Heart left ventricle (tissue), 16 donors: ENCODE results near the gene IGSF11. TPM values are rescaled to one million over a fixed set of nuclear protein-coding genes. Genes with fewer than 3 reads are reported as not detected.

Experiments
- ATAC-seq, 4 donors: fragments of 200-7000 bp; cut with Tn5 transposase; one replicate each; pipeline ENCODE4 v1.9.1; 2020 to 2022; ENCODE audit warnings: moderate library complexity in 4 of 4, mild to moderate bottlenecking in 3 of 4, moderate number of reproducible peaks in 1 of 4
- DNase-seq, 5 donors: peaks; one replicate each; pipeline ENCODE4 v3.0.0-alpha.2; 2020
- H3K27ac ChIP-seq, 12 donors: fragments of 200-600 bp; sonication (generic) in 4 of 12; one replicate each; pipeline versions ENCODE4 v1.5.0 to v1.8.0; 2016 to 2022; ENCODE audit warnings: mild to moderate bottlenecking in 2 of 12
- H3K27me3 ChIP-seq, 9 donors: fragments of 200-600 bp; sonication (generic) in 2 of 9; one replicate each; pipeline versions ENCODE4 v1.5.1 to v1.8.0; 2016 to 2022; ENCODE audit warnings: mild to moderate bottlenecking in 3 of 9
- H3K36me3 ChIP-seq, 9 donors: fragments of 200-600 bp; sonication (generic) in 2 of 9; one replicate each; pipeline versions ENCODE4 v1.5.0 to v1.8.0; 2018 to 2022; ENCODE audit warnings: mild to moderate bottlenecking in 2 of 9
- H3K4me1 ChIP-seq, 12 donors: fragments of 200-600 bp; sonication (generic) in 4 of 12; one replicate each; pipeline versions ENCODE4 v1.5.0 to v1.8.0; 2016 to 2022; ENCODE audit warnings: mild to moderate bottlenecking in 3 of 12
- H3K4me3 ChIP-seq, 12 donors: fragments of 200-600 bp; sonication (generic) in 4 of 12; one replicate each; pipeline versions ENCODE4 v1.5.0 to v1.8.0; 2017 to 2022; ENCODE audit warnings: mild to moderate bottlenecking in 9 of 12, moderate library complexity in 4 of 12
- H3K9me3 ChIP-seq, 12 donors: fragments of 200-600 bp; sonication (generic) in 4 of 12; one replicate each; pipeline versions ENCODE4 v1.5.0 to v1.8.0; 2016 to 2022; ENCODE audit warnings: mild to moderate bottlenecking in 1 of 12
- POLR2A ChIP-seq, 2 donors: fragments of 450-650 bp; IDR thresholded peaks; one replicate each; pipeline ENCODE4 v1.6.1; 2017; ENCODE audit warnings: antibody characterized with exemption in 2 of 2, mild to moderate bottlenecking in 2 of 2, moderate library complexity in 2 of 2
- WGBS, 4 donors: extraction: QIAGEN DNeasy Blood & Tissue Kit in 2 of 4; methylation state at CpG; one replicate each; pipeline versions ENCODE4 v1.1.5 to v1.1.7; 2013 to 2018; 5-methylcytosine and 5-hydroxymethylcytosine counted together
- intact Hi-C, 10 donors: fragments of 100-400 bp; cut with DNase I; formaldehyde crosslinking; loops; one replicate each; pipeline versions ENCODE4 v1.11.1 to v1.14.2; 2022
- polyA plus RNA-seq, 2 donors: library from polyadenylated mRNA; stranded (reverse); fragments of 200-250 nt; gene quantifications; one replicate each; pipeline ENCODE4 v1.2.3, GENCODE V29; 2013
- total RNA-seq, 9 donors: library from RNA; depleted of rRNA in 2 of 9; stranded (reverse); fragments of >200 nt in 2 of 9; fragmentation: NEBNext Ultra II Directional in 3 of 9; extraction: Animal tissue kit (Norgen Biotek cat#: 25700) in 3 of 9; gene quantifications; one replicate each; pipeline versions ENCODE4 v1.1.0 to v1.2.4, GENCODE V29; 2016 to 2023
- TF ChIP-seq, protein P1 (sequence below), 12 donors: fragments of 200-600 bp; sonication (generic) in 4 of 12; IDR thresholded peaks; one replicate each; pipeline versions ENCODE4 v1.5.0 to v1.8.0; 2018 to 2022; ENCODE audit warnings: antibody characterized with exemption in 12 of 12, mild to moderate bottlenecking in 5 of 12
- donor health status: ischemic (EF 13 %, LVEDD 7.1; RV severe dilation, severe dysfunction).
- donor health status: healthy with polysubstance abuse.
- donor health status: DM: no; HTN: yes; CAD: no.
- donor health status: DM: no; HTN: no; CAD: no.
- donor health status: ischemic (EF 25% LVEDD 6.9; RV normal size, moderate dysfunction).
- donor health status: ischemic (EF 25% LVEDD 5.7; RV mildly dilated, moderate dysfunction).
- donor health status: healthy.
- donor health status: DM: yes; HTN: yes; CAD: no.
- donor health status: ischemic (EF 35%, LVEDD 5.7; RV mildly dilated, moderate dysfunction).
- donor health status: nonischemic (EF 11% LVEDD 7.7; RV severe dilation, severe dysfunction).
- donor health status: DM: yes; HTN: yes; CAD: no.
- donor health status: PGD.
- donor health status: ischemic (EF 29% LVEDD 5.4; RV normal size, mild dysfunction).
- donor health status: nonischemic (EF 23%, LVEDD 6.1; RV moderate dilation, normal function).

Gene IGSF11
- total and polyA plus RNA-seq, 11 donors: 0.32 to 5.0 (median 1.5) TPM

DNA sequence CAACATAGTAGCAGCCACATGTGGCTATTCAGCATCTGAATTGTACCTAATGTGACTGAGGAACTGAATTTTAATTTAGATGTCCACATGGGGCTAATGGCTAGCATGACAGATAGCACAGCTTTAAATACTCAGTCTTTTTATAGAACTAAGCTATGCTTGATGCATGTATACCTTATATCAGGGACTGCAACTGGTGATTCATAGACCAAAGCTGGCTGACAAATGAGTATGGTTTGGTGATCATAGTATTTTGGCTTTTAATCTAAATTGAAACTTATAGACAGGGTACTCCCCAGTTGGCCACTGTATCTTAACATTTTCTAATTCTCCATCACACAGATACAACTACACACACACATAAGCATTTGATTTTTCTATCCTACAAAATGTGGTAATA is 83.6 kb downstream of the IGSF11 start:
- no peak for DNase-seq
- intact Hi-C loops: no loop called here
- Histone ChIP-seq H3K36me3 (no peaks in the 10 kb centered on the region), H3K4me3 (no peak overlapping the region), H3K27ac (no peak overlapping the region), H3K9me3 (peaks cover 0 to 8% (median 0%) of the 10 kb centered on the region in 12 donors), H3K27me3 (no peaks in the 10 kb centered on the region), H3K4me1 (no peaks in the 10 kb centered on the region)
- no peak for ATAC-seq
- TF ChIP-seq, protein P1, sequence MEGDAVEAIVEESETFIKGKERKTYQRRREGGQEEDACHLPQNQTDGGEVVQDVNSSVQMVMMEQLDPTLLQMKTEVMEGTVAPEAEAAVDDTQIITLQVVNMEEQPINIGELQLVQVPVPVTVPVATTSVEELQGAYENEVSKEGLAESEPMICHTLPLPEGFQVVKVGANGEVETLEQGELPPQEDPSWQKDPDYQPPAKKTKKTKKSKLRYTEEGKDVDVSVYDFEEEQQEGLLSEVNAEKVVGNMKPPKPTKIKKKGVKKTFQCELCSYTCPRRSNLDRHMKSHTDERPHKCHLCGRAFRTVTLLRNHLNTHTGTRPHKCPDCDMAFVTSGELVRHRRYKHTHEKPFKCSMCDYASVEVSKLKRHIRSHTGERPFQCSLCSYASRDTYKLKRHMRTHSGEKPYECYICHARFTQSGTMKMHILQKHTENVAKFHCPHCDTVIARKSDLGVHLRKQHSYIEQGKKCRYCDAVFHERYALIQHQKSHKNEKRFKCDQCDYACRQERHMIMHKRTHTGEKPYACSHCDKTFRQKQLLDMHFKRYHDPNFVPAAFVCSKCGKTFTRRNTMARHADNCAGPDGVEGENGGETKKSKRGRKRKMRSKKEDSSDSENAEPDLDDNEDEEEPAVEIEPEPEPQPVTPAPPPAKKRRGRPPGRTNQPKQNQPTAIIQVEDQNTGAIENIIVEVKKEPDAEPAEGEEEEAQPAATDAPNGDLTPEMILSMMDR (IDR thresholded peaks at IDR 0.05): no peak
- TF ChIP-seq POLR2A (IDR thresholded peaks at IDR 0.05): no peak

- Histone ChIP-seq H3K27ac (no peak overlapping the region), H3K36me3 (no peaks in the 10 kb centered on the region), H3K4me3 (no peak overlapping the region), H3K4me1 (no peaks in the 10 kb centered on the region), H3K9me3 (no peaks in the 10 kb centered on the region), H3K27me3 (no peaks in the 10 kb centered on the region)
- intact Hi-C loops: loop anchor here in 1 of 10 donors (10.0 kb wide), 1 partner anchor 86 kb away; the partner anchor contains the start of gene IGSF11
- 88 to 100% (median 93%) methylated on average over 1 of the region's 1 CpG for WGBS, 4 donors
- DNase-seq: no peak
- ATAC-seq: no peak
- no peak for TF ChIP-seq POLR2A (IDR thresholded peaks at IDR 0.05)
- TF ChIP-seq, protein P1 (IDR thresholded peaks at IDR 0.05): no peak
Measured at GRCh38 chr3:118949113-118949760, 85.4 kb downstream of the IGSF11 start.

- ATAC-seq (no peak), DNase-seq (no peak)
- no peaks in the 10 kb centered on the region for H3K27me3 ChIP-seq
- intact Hi-C loops: loop anchor here in 1 of 10 donors (10.0 kb wide), 1 partner anchor 87 kb away; the partner anchor contains the start of gene IGSF11
- WGBS, 4 donors: 78 to 82% (median 79%) methylated on average over 5 of the region's 5 CpGs
- TF ChIP-seq, protein P1 (IDR thresholded peaks at IDR 0.05): no peak
- no peak for TF ChIP-seq POLR2A (IDR thresholded peaks at IDR 0.05)
- no peaks in the 10 kb centered on the region for H3K36me3 ChIP-seq
- no peaks in the 10 kb centered on the region for H3K9me3 ChIP-seq
- no peak overlapping the region for H3K27ac ChIP-seq
- H3K4me1 ChIP-seq: peaks cover 0 to 10% (median 0%) of the 10 kb centered on the region in 12 donors
- no peak overlapping the region for H3K4me3 ChIP-seq
Measured at GRCh38 chr3:118948146-118948545, 86.5 kb downstream of the IGSF11 start.

- H3K36me3 ChIP-seq: no peaks in the 10 kb centered on the region
- no peak for TF ChIP-seq POLR2A (IDR thresholded peaks at IDR 0.05)
- TF ChIP-seq, protein P1 (IDR thresholded peaks at IDR 0.05): no peak
- ATAC-seq (no peak), DNase-seq (no peak)
- intact Hi-C loops: loop anchor here in 1 of 10 donors (10.0 kb wide), 1 partner anchor 88 kb away; the partner anchor contains the start of gene IGSF11
- no peak overlapping the region for H3K4me3 ChIP-seq
- no peaks in the 10 kb centered on the region for H3K9me3 ChIP-seq
- no peaks in the 10 kb centered on the region for H3K27me3 ChIP-seq
- no peak overlapping the region for H3K27ac ChIP-seq
- peaks cover 0 to 15% (median 0%) of the 10 kb centered on the region in 12 donors for H3K4me1 ChIP-seq
- WGBS, 4 donors: 74 to 82% (median 80%) methylated on average over 4 of the region's 4 CpGs
Measured at GRCh38 chr3:118946449-118946848, 88.2 kb downstream of the IGSF11 start.
